Measurements from ENCODE around the gene LRCH1. TPM values are rescaled to one million over a fixed set of nuclear protein-coding genes. Genes with fewer than 3 reads are reported as not detected.

LRCH1 gene
- total and polyA plus RNA-seq, 2 donors (not counting 1 experiment from before 2014, with no cell fraction given), result 12.0 to 12.4 TPM

GRCh38 chr13:46644816-46645215 lies 91.8 kb downstream of the LRCH1 start:
- H3K4me1 ChIP-seq (ENCODE audit: control insufficient read depth, extremely low read depth, insufficient read depth, low read length), result peaks cover 9% of the 10 kb centered on the region
- H3K27me3 ChIP-seq (ENCODE audit: control insufficient read depth, insufficient read depth, low read length), result no peaks in the 10 kb centered on the region
- H3K4me2 ChIP-seq (ENCODE audit: extremely low read depth, insufficient read depth, low read length), result no peak overlapping the region
- no peaks in the 10 kb centered on the region for H3K36me3 ChIP-seq (ENCODE audit: control insufficient read depth, insufficient read depth, low read length)
- peak in 1 of 2 donors; percentile 51 for DNase-seq (ENCODE audit: low read depth in 2 of 2)
- H3K27ac ChIP-seq (ENCODE audit: insufficient read depth, low read length), result no peak overlapping the region
- no peak overlapping the region for H3K9ac ChIP-seq (ENCODE audit: insufficient read depth, low read length)
- no peak overlapping the region for H2AFZ ChIP-seq (ENCODE audit: low read length)
- no peak overlapping the region for H3K4me3 ChIP-seq (replicated peaks in 1 of 4; ENCODE audit: control extremely low read depth in 1 of 4, insufficient read depth in 1 of 4, low read depth in 3 of 4, low read length in 4 of 4)
- H4K20me1 ChIP-seq (ENCODE audit: control insufficient read depth, extremely low read depth, insufficient read depth, low read length), result no peaks in the 10 kb centered on the region
- H3K9me3 ChIP-seq (ENCODE audit: control insufficient read depth, insufficient read depth, low read depth, low read length), result no peaks in the 10 kb centered on the region
- peaks cover 14% of the 10 kb centered on the region for H3K79me2 ChIP-seq (ENCODE audit: control insufficient read depth, insufficient read depth, low read length)
- TF ChIP-seq EZH2 (IDR thresholded peaks at IDR 0.05; ENCODE audit: low read length, missing control alignments), result no peak
- TF ChIP-seq, protein P1, sequence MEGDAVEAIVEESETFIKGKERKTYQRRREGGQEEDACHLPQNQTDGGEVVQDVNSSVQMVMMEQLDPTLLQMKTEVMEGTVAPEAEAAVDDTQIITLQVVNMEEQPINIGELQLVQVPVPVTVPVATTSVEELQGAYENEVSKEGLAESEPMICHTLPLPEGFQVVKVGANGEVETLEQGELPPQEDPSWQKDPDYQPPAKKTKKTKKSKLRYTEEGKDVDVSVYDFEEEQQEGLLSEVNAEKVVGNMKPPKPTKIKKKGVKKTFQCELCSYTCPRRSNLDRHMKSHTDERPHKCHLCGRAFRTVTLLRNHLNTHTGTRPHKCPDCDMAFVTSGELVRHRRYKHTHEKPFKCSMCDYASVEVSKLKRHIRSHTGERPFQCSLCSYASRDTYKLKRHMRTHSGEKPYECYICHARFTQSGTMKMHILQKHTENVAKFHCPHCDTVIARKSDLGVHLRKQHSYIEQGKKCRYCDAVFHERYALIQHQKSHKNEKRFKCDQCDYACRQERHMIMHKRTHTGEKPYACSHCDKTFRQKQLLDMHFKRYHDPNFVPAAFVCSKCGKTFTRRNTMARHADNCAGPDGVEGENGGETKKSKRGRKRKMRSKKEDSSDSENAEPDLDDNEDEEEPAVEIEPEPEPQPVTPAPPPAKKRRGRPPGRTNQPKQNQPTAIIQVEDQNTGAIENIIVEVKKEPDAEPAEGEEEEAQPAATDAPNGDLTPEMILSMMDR (conservative IDR thresholded peaks at IDR 0.05 in 1 of 2, IDR thresholded peaks at IDR 0.05 in 1 of 2; ENCODE audit: low read depth in 1 of 2, low read length in 2 of 2), result no peak

- Histone ChIP-seq H3K9me3 (ENCODE audit: control insufficient read depth, insufficient read depth, low read depth, low read length) (no peaks in the 10 kb centered on the region), H3K4me2 (ENCODE audit: extremely low read depth, insufficient read depth, low read length) (no peak overlapping the region), H3K9ac (ENCODE audit: insufficient read depth, low read length) (no peak overlapping the region), H3K4me3 (replicated peaks in 1 of 4; ENCODE audit: control extremely low read depth in 1 of 4, insufficient read depth in 1 of 4, low read depth in 3 of 4, low read length in 4 of 4) (no peak overlapping the region), H3K36me3 (ENCODE audit: control insufficient read depth, insufficient read depth, low read length) (no peaks in the 10 kb centered on the region), H4K20me1 (ENCODE audit: control insufficient read depth, extremely low read depth, insufficient read depth, low read length) (no peaks in the 10 kb centered on the region), H3K79me2 (ENCODE audit: control insufficient read depth, insufficient read depth, low read length) (peaks cover 9% of the 10 kb centered on the region), H3K27ac (ENCODE audit: insufficient read depth, low read length) (no peak overlapping the region), H3K4me1 (ENCODE audit: control insufficient read depth, extremely low read depth, insufficient read depth, low read length) (no peaks in the 10 kb centered on the region), H2AFZ (ENCODE audit: low read length) (no peak overlapping the region), H3K27me3 (ENCODE audit: control insufficient read depth, insufficient read depth, low read length) (no peaks in the 10 kb centered on the region)
- DNase-seq (ENCODE audit: low read depth in 2 of 2), result no peak
- no peak for TF ChIP-seq EZH2 (IDR thresholded peaks at IDR 0.05; ENCODE audit: low read length, missing control alignments)
- TF ChIP-seq, protein P1 (conservative IDR thresholded peaks at IDR 0.05 in 1 of 2, IDR thresholded peaks at IDR 0.05 in 1 of 2; ENCODE audit: low read depth in 1 of 2, low read length in 2 of 2), result no peak
These were observed 94.6 kb downstream of the LRCH1 start for GRCh38 chr13:46647512-46648065.

- Histone ChIP-seq H3K9me3 (ENCODE audit: control insufficient read depth, insufficient read depth, low read depth, low read length) (no peaks in the 10 kb centered on the region), H3K79me2 (ENCODE audit: control insufficient read depth, insufficient read depth, low read length) (peaks cover 6% of the 10 kb centered on the region), H3K4me2 (ENCODE audit: extremely low read depth, insufficient read depth, low read length) (no peak overlapping the region), H3K4me1 (ENCODE audit: control insufficient read depth, extremely low read depth, insufficient read depth, low read length) (no peaks in the 10 kb centered on the region), H3K27ac (ENCODE audit: insufficient read depth, low read length) (no peak overlapping the region), H4K20me1 (ENCODE audit: control insufficient read depth, extremely low read depth, insufficient read depth, low read length) (no peaks in the 10 kb centered on the region), H3K36me3 (ENCODE audit: control insufficient read depth, insufficient read depth, low read length) (no peaks in the 10 kb centered on the region), H3K9ac (ENCODE audit: insufficient read depth, low read length) (no peak overlapping the region), H3K4me3 (replicated peaks in 1 of 4; ENCODE audit: control extremely low read depth in 1 of 4, insufficient read depth in 1 of 4, low read depth in 3 of 4, low read length in 4 of 4) (no peak overlapping the region), H3K27me3 (ENCODE audit: control insufficient read depth, insufficient read depth, low read length) (no peaks in the 10 kb centered on the region), H2AFZ (ENCODE audit: low read length) (no peak overlapping the region)
- no peak for TF ChIP-seq EZH2 (IDR thresholded peaks at IDR 0.05; ENCODE audit: low read length, missing control alignments)
- TF ChIP-seq, protein P1 (conservative IDR thresholded peaks at IDR 0.05 in 1 of 2, IDR thresholded peaks at IDR 0.05 in 1 of 2; ENCODE audit: low read depth in 1 of 2, low read length in 2 of 2), result no peak
- DNase-seq (ENCODE audit: low read depth in 2 of 2), result peak in 1 of 2 donors; percentile 54
These were observed 95.2 kb downstream of the LRCH1 start for GRCh38 chr13:46648166-46648607.

All from fibroblast of lung (primary cell).